GM23248 (cell line): ENCODE data around the gene BOLL.

Experiments
- EZH2 ChIP-seq: fragments of 200-600 bp; sonication (generic); IDR thresholded peaks from 2 replicates; pipeline ENCODE4 v1.6.1; 2018; ENCODE audit warnings: antibody characterized with exemption, mild to moderate bottlenecking; ENCODE audit not compliant: insufficient read depth, poor library complexity, severe bottlenecking
- EZH2phosphoT487 ChIP-seq: fragments of 200-600 bp; sonication (generic); IDR thresholded peaks from 2 replicates; pipeline ENCODE4 v1.6.1; 2018; ENCODE audit warnings: antibody characterized with exemption, moderate library complexity, mild to moderate bottlenecking, low read depth; ENCODE audit not compliant: insufficient read depth

DNA sequence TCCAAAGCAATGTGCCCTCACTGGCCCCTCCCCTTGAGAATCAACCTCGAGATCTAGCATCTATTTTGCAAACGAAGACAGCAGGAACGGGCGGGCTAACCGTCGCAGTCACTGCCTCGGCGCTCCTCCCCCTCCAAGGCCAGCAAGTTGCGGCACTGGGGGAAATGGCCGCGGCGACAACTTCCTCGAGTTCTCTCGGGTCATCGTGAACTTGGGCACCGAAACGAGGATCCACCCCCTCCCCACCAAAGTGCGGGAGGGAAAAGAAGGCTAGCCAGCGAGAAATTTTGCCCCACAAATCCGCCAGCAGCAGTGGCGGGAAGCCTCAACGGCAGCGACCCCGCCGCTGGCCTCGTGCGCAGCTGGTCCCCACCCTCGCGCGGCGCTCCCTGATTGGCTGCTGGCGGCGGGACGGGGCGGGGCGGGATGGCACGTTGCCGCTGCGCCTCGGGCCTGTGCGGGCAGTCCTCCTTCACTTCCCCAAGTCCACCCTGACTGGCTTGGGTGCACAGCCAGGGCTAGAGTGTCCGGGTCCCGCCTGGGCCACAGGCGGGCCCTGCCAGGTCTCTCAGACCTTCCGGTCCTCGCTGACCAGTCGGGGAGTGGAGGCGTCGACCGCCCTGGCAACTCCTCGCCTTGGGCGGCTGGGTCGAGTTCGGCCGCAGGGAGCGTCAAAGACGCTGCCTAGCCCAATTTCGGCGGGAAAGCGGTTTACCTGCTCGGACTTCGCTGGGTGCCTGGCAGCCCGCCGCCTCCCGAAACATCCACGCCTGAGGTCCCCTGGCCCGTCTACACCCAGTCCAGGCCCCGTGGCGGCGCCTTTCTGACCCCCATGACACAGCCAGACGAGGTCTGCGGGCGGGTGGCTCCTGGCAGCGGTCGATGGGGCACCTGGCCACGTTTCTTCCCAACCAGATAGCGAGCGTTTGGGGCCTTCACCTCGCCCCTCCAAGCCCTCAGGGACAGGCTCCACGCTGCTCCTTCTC, at the start of gene BOLL:
- TF ChIP-seq EZH2 (no peak), EZH2phosphoT487 (no peak)
